Effector memory CD8-positive, alpha-beta T cell (primary cell): Measurements from ENCODE around the gene ANAPC5.
"Not testable (repeated sequence)": the region's sequence is repeated elsewhere in the genome, so short reads cannot be mapped to it uniquely, and the experiment has no call there.

Experiments
- ATAC-seq: fragments of 150-1000 bp; cut with Tn5 transposase; replicated peaks from 2 replicates; pipeline ENCODE4 v1.10.0; 2021; ENCODE audit warnings: mild to moderate bottlenecking, moderate library complexity
- DNase-seq, 3 experiments: peaks; one replicate each; pipeline ENCODE4 v3.0.0; 2021
- H3K27ac Mint-ChIP-seq, 2 donors: one replicate each; pipeline ENCODE4 v1.8.0; 2022; ENCODE audit warnings: mild to moderate bottlenecking in 2 of 2, mixed read lengths in 2 of 2, moderate library complexity in 2 of 2
- H3K27me3 Mint-ChIP-seq, 2 donors: one replicate each; pipeline ENCODE4 v1.8.0; 2022; ENCODE audit warnings: mixed read lengths in 2 of 2
- H3K36me3 Mint-ChIP-seq: one replicate; pipeline ENCODE4 v1.8.0; 2022; ENCODE audit warnings: mild to moderate bottlenecking, moderate library complexity, mixed read lengths; ENCODE audit not compliant: insufficient read depth
- H3K4me1 Mint-ChIP-seq, 2 donors: one replicate each; pipeline ENCODE4 v1.8.0; 2022; ENCODE audit warnings: low read depth in 2 of 2, mixed read lengths in 2 of 2
- H3K4me3 Mint-ChIP-seq, 2 donors: one replicate each; pipeline ENCODE4 v1.8.0; 2022; ENCODE audit warnings: mild to moderate bottlenecking in 2 of 2, mixed read lengths in 2 of 2, moderate library complexity in 2 of 2
- H3K9me3 Mint-ChIP-seq, 2 donors: one replicate each; pipeline ENCODE4 v1.8.0; 2022; ENCODE audit warnings: mixed read lengths in 2 of 2

The ANAPC5 gene

DNA sequence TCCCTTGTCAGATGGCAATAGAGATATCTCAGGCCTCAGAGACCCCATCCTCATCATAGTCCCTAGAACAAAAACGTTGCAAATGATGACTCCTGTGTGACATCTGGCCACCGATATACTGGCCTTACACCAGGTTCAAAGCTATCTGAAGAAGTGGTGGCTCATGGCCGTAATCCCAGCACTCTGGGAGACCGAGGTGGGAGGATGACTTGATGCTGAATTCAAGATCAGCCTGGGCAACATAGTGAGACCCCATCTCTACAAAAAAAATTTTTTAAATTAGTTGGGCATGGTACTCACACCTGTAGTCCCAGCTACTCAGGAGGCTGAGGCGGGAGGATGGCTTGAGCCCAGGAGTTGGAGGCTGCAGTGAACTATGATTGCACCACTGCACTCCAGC, 68.8 kb downstream of the ANAPC5 start:
- H3K27ac Mint-ChIP-seq = no peak overlapping the region
- peaks cover 1 to 2% of the 10 kb centered on the region in 2 donors for H3K4me1 Mint-ChIP-seq
- ATAC-seq (no peak), DNase-seq (no peak)
- H3K36me3 Mint-ChIP-seq = peaks cover 5% of the 10 kb centered on the region
- no peaks in the 10 kb centered on the region for H3K9me3 Mint-ChIP-seq
- H3K4me3 Mint-ChIP-seq = no peak overlapping the region
- H3K27me3 Mint-ChIP-seq = no peaks in the 10 kb centered on the region

DNA sequence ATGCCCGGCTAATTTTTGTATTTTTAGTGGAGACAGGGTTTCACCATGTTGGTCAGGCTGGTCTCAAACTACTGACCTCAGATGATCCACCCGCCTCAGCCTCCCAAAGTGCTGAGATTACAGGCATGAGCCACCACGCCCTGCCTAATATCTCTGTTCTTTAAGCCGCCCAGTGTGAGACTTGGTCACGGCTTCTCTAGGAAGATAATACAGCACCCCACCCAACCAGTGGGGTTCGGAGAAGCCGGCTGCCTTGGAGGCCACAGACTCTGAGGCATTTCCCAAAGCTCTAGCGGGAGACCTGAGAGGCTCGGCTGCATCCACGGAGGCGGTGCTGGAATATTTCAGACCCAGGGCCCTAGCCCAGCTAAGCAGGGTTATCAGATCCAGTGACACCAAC, 69.3 kb downstream of the ANAPC5 start:
- ATAC-seq, H3K36me3 Mint-ChIP-seq: not testable (repeated sequence)

GRCh38 chr12:121282072-121282742, 70.0 kb downstream of the ANAPC5 start:
- Mint-ChIP-seq H3K9me3 (no peaks in the 10 kb centered on the region), H3K4me3 (no peak overlapping the region), H3K27me3 (no peaks in the 10 kb centered on the region), H3K4me1 (peaks cover 0 to 2% of the 10 kb centered on the region in 2 donors), H3K36me3 (peaks cover 5% of the 10 kb centered on the region), H3K27ac (no peak overlapping the region)
- ATAC-seq (no peak), DNase-seq (no peak)

More for the DNA sequence above, 69.3 kb downstream of the ANAPC5 start:
- not testable (repeated sequence) for H3K27me3 Mint-ChIP-seq, DNase-seq, H3K9me3 Mint-ChIP-seq, H3K27ac Mint-ChIP-seq, H3K4me1 Mint-ChIP-seq, H3K4me3 Mint-ChIP-seq

GRCh38 chr12:121281116-121281515, 71.1 kb downstream of the ANAPC5 start:
- ATAC-seq = not testable (repeated sequence)

DNA sequence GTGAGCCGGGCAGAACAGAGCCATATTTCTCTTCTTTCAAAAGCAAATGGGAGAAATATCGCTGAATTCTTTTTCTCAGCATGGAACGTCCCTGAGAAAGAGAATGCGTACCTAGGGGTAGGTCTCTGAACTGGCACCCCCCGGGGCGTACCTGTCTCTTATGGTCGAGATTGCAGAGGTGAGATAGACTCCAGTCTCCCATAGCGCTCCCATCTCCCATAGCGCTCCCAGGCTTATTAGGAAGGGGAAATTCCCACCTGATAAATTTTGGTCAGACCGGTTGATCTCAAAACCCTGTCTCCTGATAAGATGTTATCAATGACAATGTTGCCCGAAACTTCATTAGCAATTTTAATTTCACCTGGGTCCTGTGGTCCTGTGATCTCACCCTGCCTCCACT, 71.7 kb downstream of the ANAPC5 start:
- ATAC-seq, H3K27me3 Mint-ChIP-seq, H3K4me1 Mint-ChIP-seq, H3K4me3 Mint-ChIP-seq, DNase-seq, H3K9me3 Mint-ChIP-seq, H3K36me3 Mint-ChIP-seq: not testable (repeated sequence)
- peak overlapping the region in 1 of 2 donors; percentile 44 for H3K27ac Mint-ChIP-seq

More at GRCh38 chr12:121281116-121281515, 71.1 kb downstream of the ANAPC5 start:
- not testable (repeated sequence) for H3K27ac Mint-ChIP-seq, H3K4me3 Mint-ChIP-seq, H3K4me1 Mint-ChIP-seq, H3K36me3 Mint-ChIP-seq, H3K9me3 Mint-ChIP-seq, DNase-seq, H3K27me3 Mint-ChIP-seq

GRCh38 chr12:121279507-121279915, 72.7 kb downstream of the ANAPC5 start:
- Mint-ChIP-seq H3K27me3 (no peaks in the 10 kb centered on the region), H3K27ac (no peak overlapping the region), H3K9me3 (no peaks in the 10 kb centered on the region), H3K4me3 (no peak overlapping the region), H3K4me1 (peaks cover 0 to 1% of the 10 kb centered on the region in 2 donors), H3K36me3 (no peaks in the 10 kb centered on the region)
- ATAC-seq (no peak), DNase-seq (no peak)

- DNase-seq (no peak), ATAC-seq (no peak)
- Mint-ChIP-seq H3K4me3 (no peak overlapping the region), H3K36me3 (no peaks in the 10 kb centered on the region), H3K27me3 (no peaks in the 10 kb centered on the region), H3K4me1 (no peaks in the 10 kb centered on the region), H3K9me3 (no peaks in the 10 kb centered on the region), H3K27ac (peak overlapping the region in 1 of 2 donors; percentile 41)
These were observed 73.2 kb downstream of the ANAPC5 start for GRCh38 chr12:121279071-121279375.

- Mint-ChIP-seq H3K4me3 (no peak overlapping the region), H3K4me1 (peaks cover 3 to 4% of the 10 kb centered on the region in 2 donors), H3K9me3 (no peaks in the 10 kb centered on the region), H3K27ac (peak overlapping the region in 1 of 2 donors; percentile 41), H3K36me3 (no peaks in the 10 kb centered on the region), H3K27me3 (no peaks in the 10 kb centered on the region)
- ATAC-seq (no peak), DNase-seq (no peak)
These were observed 73.8 kb downstream of the ANAPC5 start for GRCh38 chr12:121278169-121279070.

DNA sequence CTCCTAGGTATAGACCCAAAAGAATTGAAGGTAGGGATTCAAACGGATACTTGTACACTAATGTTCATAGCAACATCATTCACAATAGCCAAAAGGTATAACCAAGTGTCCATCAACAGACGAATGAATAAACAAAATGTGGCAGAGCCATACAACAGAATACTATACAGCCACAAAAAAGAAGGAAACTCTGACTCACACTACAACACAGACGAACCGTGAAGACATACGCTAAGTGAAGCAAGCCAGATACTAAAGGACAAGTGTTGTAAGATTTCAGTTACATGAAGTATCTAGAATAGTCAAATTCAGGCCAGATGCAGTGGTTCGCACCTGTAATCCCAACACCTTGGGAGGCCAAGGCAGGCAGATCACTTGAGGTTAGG, 74.8 kb downstream of the ANAPC5 start:
- Mint-ChIP-seq H3K27ac (no peak overlapping the region), H3K4me3 (no peak overlapping the region), H3K27me3 (no peaks in the 10 kb centered on the region), H3K4me1 (peaks cover 3 to 4% of the 10 kb centered on the region in 2 donors), H3K9me3 (no peaks in the 10 kb centered on the region), H3K36me3 (no peaks in the 10 kb centered on the region)
- no peak for DNase-seq
- ATAC-seq = no peak

DNA sequence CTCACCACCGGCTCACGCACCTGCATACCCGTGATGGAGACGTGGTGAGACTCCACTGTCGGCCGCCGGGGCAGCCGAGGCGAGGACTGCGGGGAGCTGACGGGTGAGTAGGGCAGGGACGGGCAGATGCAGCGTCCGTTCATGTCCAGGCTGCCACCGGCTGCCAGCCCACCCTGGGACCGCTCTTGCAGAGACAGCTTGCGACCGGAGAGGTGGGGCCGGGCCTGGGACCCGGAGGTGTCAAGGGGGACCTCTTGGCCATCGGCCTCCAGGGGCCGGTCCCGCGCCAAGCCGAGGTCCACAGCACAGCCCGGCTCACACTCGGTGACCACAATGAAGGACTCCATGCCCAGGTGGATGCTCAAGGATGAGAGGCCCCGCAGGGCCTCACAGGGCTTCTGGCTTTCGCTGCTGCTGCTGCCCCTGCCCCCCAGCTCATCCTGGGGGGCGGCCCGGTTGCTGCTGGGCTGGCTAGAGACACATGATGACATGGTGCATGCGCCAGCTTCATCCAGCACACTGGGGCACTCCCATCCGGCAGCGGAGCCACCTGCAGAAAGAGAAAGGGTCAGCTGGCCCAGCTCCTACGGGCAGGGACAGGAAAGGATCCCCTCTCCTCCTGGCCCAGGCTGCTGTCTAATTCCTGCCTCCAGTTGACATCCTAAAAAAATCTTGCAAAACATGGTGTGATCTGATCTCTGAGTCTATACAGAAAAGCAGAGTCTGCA, 78.0 kb downstream of the ANAPC5 start:
- Mint-ChIP-seq H3K9me3 (no peaks in the 10 kb centered on the region), H3K4me1 (peaks cover 3 to 4% of the 10 kb centered on the region in 2 donors), H3K4me3 (no peak overlapping the region), H3K36me3 (peaks cover 11% of the 10 kb centered on the region), H3K27ac (no peak overlapping the region), H3K27me3 (no peaks in the 10 kb centered on the region)
- ATAC-seq (no peak), DNase-seq (no peak)

DNA sequence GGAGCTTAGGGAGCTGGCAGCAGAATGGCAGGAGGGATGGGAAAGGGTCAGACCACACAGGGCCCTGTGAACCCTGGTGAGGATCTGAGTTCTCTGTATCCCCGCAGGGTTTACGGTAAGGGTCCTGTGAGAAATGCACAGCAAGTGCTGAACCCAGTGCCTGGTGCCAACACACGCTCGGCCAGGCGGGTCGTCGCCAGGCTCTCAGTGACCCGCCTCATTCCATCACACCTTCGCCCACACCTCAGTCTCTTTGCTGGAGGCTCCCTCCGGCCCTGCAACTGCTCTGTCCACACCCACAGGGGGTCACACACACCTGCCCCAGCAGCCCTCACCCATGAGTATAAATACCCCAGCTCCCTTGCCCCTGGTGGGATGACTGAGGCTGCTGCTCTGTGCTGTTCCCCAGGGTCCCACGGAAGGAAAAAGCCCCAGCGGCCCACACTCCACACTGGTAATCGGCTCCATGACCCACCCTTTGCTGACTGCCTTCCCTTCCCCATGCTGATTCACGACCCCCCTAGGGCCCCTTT, 78.8 kb downstream of the ANAPC5 start:
- ATAC-seq (no peak), DNase-seq (no peak)
- H3K27ac Mint-ChIP-seq = no peak overlapping the region
- no peaks in the 10 kb centered on the region for H3K27me3 Mint-ChIP-seq
- peaks cover 3 to 4% of the 10 kb centered on the region in 2 donors for H3K4me1 Mint-ChIP-seq
- H3K9me3 Mint-ChIP-seq = no peaks in the 10 kb centered on the region
- no peak overlapping the region for H3K4me3 Mint-ChIP-seq
- H3K36me3 Mint-ChIP-seq = peaks cover 14% of the 10 kb centered on the region

DNA sequence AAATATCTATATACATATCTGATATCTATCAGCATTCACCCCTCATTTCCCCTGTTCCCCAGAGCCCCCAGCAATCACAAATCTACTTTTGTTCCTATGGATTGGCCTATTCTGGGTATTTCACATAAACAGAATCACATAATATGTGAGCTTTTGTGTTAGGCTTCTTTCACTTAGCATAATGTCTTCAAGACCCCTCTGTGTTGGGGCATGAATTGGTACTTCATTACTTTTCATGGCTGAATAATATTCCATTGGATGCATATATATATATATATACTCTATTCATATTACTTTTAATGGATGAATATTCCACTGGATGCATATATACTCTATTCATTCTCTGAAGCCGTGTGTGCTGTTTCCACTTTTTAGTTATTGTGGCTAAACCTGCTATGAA, 84.4 kb downstream of the ANAPC5 start:
- peaks cover 43% of the 10 kb centered on the region for H3K36me3 Mint-ChIP-seq
- ATAC-seq = no peak

GRCh38 chr12:121264951-121265515, 87.2 kb downstream of the ANAPC5 start:
- no peaks in the 10 kb centered on the region for H3K9me3 Mint-ChIP-seq

More for the DNA sequence above, 84.4 kb downstream of the ANAPC5 start:
- Mint-ChIP-seq H3K4me1 (no peaks in the 10 kb centered on the region), H3K4me3 (no peak overlapping the region), H3K27me3 (no peaks in the 10 kb centered on the region), H3K9me3 (no peaks in the 10 kb centered on the region), H3K27ac (no peak overlapping the region)
- no peak for DNase-seq

More at GRCh38 chr12:121264951-121265515, 87.2 kb downstream of the ANAPC5 start:
- DNase-seq (no peak), ATAC-seq (no peak)
- Mint-ChIP-seq H3K27ac (peak overlapping the region; percentile 11 to 26), H3K27me3 (no peaks in the 10 kb centered on the region), H3K4me1 (no peaks in the 10 kb centered on the region), H3K36me3 (peaks cover 46% of the 10 kb centered on the region), H3K4me3 (no peak overlapping the region)
